COLO829 (cell line): Measurements from ENCODE around the gene PRSS50.

Experiments used
- DNase-seq: peaks from one replicate; pipeline ENCODE4 v3.0.0; 2012; ENCODE audit warnings: low spot score

The PRSS50 gene

GRCh38 chr3:46692566-46692990 lies 25.1 kb downstream of the PRSS50 start:
- no peak for DNase-seq

- no peak for DNase-seq
Measured at GRCh38 chr3:46690798-46691197, 26.9 kb downstream of the PRSS50 start.

DNA sequence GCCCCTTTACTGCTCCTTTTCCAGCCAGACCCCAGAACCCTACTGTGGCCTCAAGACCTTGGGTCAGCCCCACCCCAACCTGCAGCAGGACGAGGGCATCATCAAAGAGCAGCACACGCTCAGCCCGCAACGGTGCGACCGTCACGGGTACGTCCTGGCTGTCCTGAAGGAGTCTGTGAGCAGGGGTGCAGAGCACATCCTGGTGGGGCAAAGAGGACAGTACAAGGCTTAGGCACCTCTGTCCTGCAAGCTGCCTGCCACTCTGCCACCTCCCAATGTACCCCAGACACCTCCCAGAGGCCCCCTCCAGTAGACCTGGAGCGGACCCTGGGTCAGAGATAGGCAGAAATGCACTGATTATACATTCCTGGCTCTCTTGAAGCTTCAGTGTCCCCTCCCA lies 32.2 kb downstream of the PRSS50 start:
- no peak for DNase-seq

DNA sequence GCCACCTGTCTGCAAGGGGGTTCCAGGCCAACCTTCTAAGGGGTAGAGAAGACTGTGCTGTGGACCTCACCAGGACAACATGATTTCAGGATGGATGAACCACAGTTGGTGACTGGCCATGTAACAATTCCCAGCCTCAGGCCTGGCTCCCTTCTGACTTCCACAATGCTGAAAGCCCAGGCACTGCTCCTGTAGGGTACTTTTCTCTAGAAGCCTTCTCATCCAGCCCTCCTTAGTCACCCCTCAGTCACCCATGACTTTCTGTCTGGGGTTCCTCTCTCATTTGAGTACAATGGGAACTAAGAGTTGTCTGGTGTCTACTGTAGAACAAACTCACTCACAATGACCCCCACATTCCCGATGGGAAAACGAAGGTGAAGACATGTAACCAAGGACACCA lies 32.8 kb downstream of the PRSS50 start:
- DNase-seq, result no peak

- no peak for DNase-seq
Measured at GRCh38 chr3:46682974-46683373, 34.7 kb downstream of the PRSS50 start.

GRCh38 chr3:46681856-46682540 lies 35.7 kb downstream of the PRSS50 start:
- no peak for DNase-seq

- no peak for DNase-seq
Measured at GRCh38 chr3:46681387-46681786, 36.3 kb downstream of the PRSS50 start.

DNA sequence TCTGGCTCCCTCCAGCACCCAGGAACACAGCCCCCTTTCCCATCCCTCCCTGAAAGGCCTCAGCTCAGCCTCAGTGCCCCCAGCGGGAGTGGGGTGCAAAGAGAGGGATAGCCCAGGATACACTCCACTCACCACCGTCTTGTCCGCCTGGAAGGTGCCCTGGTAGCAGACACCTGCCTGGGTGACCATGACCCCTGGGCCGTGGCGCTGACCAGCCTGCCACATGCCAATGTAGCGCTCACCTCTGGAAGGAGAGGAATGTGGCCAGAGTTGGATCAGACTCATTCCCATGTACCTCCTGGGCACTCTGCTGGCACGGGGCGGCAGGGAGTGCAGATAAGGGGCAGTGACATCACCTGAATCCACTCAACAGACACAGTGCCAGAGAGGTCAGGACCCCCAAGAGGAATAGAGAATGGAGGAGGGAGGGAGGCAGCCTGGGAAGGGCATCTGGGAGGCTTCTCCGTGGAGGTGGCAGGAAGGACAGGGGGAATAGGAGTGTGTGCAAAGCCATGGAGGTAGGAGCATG lies 37.3 kb downstream of the PRSS50 start:
- DNase-seq, result no peak

GRCh38 chr3:46679681-46680080 lies 38.0 kb downstream of the PRSS50 start:
- no peak for DNase-seq

GRCh38 chr3:46678280-46678679 lies 39.4 kb downstream of the PRSS50 start:
- no peak for DNase-seq

- DNase-seq, result no peak
Measured at GRCh38 chr3:46677411-46677726, 40.3 kb downstream of the PRSS50 start.

GRCh38 chr3:46676601-46677410 lies 40.9 kb downstream of the PRSS50 start:
- DNase-seq, result no peak

DNA sequence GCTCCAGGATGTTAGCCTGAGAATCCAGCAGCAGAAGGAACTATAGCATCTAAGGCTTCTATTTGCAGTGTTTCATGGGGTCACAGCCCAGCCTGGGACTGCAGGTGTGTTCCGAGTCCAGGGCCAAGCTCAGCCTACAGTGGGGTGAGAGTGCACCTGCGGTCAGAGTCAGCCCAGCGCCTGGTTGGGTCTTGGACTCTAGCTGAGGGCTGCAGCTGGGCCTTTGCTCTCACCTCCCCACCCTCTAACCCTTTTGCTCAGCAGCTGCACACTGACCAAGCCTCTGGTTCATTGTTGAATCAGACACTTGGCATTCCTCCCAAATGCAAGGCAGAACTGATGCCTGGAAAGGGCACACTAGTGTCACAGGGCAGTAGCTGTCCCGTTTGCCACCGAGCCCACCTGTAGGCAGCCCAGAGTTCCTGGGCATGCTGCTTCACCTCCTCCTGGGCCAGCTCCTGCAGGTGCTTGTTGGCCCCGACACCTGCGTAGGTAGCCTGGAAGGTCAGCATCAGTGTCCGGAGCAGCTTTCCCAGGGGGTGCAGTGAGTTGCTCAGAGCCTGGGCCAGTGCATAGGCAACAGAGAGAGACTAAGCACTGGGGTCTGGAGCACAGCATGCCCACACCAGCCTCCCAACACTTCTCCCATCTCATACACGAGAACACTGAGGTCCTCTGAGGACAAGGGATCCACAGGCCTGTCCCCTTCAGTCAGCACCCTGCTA lies 41.7 kb downstream of the PRSS50 start:
- no peak for DNase-seq

- DNase-seq, result no peak
Measured at GRCh38 chr3:46675426-46675825, 42.2 kb downstream of the PRSS50 start.

- no peak for DNase-seq
Measured at GRCh38 chr3:46674031-46674845, 43.4 kb downstream of the PRSS50 start.

GRCh38 chr3:46673151-46674030 lies 44.3 kb downstream of the PRSS50 start:
- no peak for DNase-seq

- no peak for DNase-seq
Measured at GRCh38 chr3:46672349-46672695, 45.3 kb downstream of the PRSS50 start.

DNA sequence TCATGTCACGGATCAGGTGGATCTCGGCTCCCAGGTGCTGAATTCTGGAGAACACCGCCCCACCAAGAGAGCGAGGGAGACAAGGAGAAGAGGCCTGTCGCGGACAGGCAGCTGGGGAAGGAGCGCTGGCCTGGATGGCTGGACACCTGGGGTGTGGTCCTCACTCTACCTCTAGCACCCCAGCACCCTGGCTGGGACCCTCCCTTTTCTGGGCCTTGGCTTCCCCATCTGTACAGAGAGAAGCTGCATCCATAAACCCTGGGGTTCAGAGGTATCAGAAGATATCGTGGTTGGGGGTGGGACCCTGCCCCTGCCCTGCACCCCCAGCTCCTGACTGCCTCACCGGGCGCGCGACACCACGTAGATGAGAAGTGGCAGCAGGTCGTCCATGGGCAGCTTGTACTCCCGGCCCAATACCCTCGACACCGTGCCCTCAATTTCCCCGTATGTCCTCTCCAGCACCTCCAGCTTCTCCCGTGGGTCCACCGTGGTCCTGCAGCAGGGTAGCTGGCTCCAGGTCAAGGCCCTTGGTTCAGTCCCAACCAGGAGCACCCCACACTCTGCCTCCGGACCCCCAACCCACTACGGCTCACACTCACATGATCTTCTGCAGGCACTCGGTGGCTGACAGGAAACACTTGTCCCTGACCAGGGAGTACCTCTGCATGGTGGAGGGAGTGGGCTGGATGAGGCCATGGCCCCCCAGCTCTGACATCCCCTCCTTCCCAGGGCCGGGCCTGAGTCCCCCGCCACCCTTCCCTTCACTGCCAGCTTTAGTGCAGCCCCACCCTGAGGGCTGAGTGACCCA lies 45.9 kb downstream of the PRSS50 start:
- DNase-seq, result no peak

- no peak for DNase-seq
Measured at GRCh38 chr3:46670891-46671427, 46.7 kb downstream of the PRSS50 start.
